Lower leg skin (tissue), 4 donors: ENCODE measurements around the gene ZNF770. TPM values are rescaled to one million over a fixed set of nuclear protein-coding genes. Genes with fewer than 3 reads are reported as not detected.

ENCODE experiments used
- total RNA-seq, 4 donors: library from RNA; depleted of rRNA; stranded (reverse); fragments of >200 nt; gene quantifications; one replicate each; pipeline ENCODE4 v1.1.0, GENCODE V29; 2016

The ZNF770 gene
- total RNA-seq, 4 donors from 2014 or later, result 45.3 to 96.7 (median 67.5) TPM

Other genes starting within 250 kb of the ZNF770 start
- gene GJD2, start 233.3 kb downstream of the ZNF770 start, total RNA-seq, result not detected
- 1 to 10 TPM in 1 of 4 donors, under 1 TPM in 3; 0.13 to 1.3 (median 0.55) TPM for gene ACTC1, start 192.7 kb downstream of the ZNF770 start, total RNA-seq
- 10 to 100 TPM; 21.8 to 23.7 (median 22.5) TPM for gene AQR, start 18.5 kb downstream of the ZNF770 start, total RNA-seq
- gene NANOGP8, start 97.0 kb upstream of the ZNF770 start, total RNA-seq, result 1 to 10 TPM in 1 of 4 donors, under 1 TPM in 1, not detected in 2; 0.95 to 1.5 TPM